DMS79 treated with DMSO at 0.1 percent for 48 hours (cell line): ENCODE measurements around the gene NTPCR.
A peak's percentile ranks its signal among the peaks of the same experiment; 100 is the strongest.

Experiments used
- DNase-seq: peaks from one replicate; lab custom pipeline; 2025; lab: John Stamatoyannopoulos, UW

NTPCR gene

DNA sequence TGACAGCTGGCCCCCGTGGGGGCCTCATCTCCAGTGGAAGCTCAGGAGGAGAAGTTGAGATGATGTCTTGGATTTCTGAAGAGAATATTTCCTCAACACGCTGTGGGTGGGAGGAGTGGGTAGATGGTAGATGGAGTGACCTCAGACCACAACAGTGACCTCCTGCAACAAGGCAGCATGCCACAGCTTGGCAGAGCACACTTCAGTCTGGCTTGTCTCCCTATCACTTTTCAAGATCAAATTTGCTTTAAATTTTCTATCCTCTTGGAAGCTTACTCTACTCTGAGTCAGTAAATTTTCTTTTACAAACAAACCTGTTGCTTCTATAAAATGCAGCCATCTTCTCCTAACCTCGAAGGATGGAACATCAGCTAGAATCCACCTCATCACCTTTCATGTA, 59.7 kb downstream of the NTPCR start:
- DNase-seq, result no peak

- no peak for DNase-seq
These were observed 61.6 kb downstream of the NTPCR start for GRCh38 chr1:233012021-233012420.

- peak; percentile 54 for DNase-seq
These were observed 65.6 kb downstream of the NTPCR start for GRCh38 chr1:233015965-233016364.

GRCh38 chr1:233016798-233017197, 66.4 kb downstream of the NTPCR start:
- DNase-seq, result peak; percentile 63

GRCh38 chr1:233019083-233019482, 68.7 kb downstream of the NTPCR start:
- DNase-seq, result no peak

DNA sequence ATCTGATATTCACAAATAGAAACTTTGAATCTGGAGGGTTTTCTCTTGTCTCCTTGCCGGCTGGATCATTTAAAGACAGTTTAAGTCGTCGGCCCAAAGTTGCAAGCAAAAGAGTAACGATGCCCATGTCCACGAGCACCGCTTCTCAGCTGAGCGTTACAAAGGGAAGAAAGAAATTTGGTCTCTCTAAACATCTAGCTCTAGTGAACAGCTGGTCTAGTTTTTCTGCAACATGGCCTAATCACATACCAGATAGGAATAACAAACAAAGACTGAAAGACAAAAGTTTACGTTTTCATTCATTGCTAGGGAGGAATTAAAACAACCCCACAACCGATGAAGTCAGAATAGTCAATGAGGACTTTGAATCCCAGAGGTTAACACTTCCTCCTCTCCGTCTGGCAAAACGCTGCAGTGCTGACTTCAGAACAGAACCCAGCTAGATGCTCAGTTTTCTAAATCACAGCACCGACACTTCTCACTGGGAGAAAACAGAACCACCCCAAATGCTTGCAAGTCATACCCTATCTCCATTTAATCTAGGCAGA, 69.4 kb downstream of the NTPCR start:
- DNase-seq, result no peak

DNA sequence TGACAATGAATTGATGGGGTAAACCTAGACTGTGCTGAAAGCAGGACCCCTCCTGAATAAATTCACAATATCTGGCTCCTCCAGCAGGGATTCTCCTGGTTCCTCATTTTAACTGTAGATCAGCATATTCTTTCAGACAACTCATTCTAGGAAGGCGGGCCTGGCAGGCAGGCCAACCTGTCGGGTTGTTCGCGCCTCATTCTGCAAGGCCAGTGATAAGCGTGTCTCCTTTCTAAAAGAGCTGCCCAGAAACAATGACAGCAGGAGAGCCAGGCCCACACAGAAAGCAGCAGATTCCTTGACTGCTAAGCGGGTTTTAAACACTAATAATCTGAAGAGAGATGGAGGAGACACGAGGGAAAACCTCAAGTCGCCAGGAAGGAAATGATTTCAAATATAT, 70.0 kb downstream of the NTPCR start:
- no peak for DNase-seq

GRCh38 chr1:233022246-233022645, 71.8 kb downstream of the NTPCR start:
- DNase-seq, result no peak

DNA sequence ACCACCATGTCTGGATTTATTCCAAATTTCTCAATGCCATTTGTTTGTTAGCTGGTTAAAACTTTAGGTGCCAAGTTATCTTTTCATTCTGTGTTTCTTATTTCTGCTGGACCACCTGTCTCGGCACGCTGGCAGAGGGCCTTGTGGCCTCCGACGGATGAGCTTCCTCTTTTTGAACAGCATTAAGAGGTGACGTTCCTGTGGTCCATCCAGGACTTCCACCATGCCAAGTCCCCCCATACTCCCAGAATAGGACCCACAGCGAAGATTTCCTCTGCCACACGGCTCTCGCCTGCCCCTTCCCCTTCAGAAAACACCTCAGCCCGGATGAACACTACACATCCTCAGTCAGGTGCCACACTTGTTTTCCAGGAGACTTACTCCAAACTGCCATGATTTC, 73.8 kb downstream of the NTPCR start:
- no peak for DNase-seq

- DNase-seq, result no peak
These were observed 74.7 kb downstream of the NTPCR start for GRCh38 chr1:233025157-233025556.

GRCh38 chr1:233025567-233025966, 75.2 kb downstream of the NTPCR start:
- DNase-seq, result no peak

- DNase-seq, result no peak
These were observed 76.6 kb downstream of the NTPCR start for GRCh38 chr1:233027046-233027445.

GRCh38 chr1:233031521-233031920, 81.1 kb downstream of the NTPCR start:
- DNase-seq, result no peak

DNA sequence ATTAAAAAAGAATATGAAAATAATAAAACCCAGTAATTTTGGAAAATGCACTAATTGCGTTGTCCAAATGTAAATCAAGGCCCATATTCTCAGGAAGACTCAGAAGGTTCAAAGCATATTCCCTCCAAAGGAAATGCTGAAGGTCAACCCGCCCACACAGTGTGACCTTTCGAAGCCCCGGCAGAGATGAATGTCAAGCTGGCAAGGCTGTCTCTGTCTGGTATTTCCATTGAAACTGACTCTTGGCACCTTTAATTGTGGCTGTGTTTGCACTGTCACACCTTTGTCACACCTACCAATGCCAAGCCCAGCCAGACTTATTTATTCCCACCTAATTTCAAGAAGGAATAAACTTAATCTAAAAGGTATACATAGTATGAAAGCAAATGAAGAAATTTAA, 82.5 kb downstream of the NTPCR start:
- DNase-seq, result no peak

GRCh38 chr1:233033361-233033760, 83.0 kb downstream of the NTPCR start:
- DNase-seq, result no peak
